ENCODE data around the gene HCFC1.

The HCFC1 gene

DNA sequence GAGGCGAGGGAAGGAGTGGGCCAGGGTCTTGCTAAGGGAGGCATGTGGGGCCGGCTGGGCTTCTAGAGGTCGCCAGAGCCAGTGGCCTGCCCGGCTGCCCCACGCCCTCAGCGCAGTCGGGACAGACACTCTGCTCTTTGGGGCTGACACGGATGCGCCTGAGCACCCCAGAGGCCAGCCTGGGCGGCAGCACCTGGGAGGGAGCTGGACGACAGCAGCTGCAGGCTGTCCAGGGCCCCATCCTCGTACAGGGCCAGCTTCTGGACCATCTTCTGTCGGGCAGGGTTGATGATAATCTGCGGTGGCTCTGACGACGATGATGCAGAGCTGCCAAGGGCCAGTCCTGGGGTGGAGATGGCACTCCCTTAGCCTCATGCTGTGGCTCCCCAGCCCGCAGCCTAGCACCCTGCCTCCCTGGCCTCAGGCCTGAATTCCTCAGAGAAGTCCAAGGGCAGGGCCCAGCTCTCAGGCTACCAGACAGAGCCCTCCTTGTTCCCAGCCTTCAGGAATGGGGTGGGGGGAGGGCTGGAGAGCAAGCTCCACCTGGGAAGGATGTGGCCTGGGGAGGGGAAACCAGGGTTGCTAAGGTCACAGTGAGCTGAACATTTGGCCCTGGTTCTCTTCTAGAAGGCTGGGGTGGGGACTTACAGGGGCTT lies 40.8 kb upstream of the HCFC1 start:
- DNase-seq (ENCODE audit: insufficient read length, low spot score): no peak
- TF ChIP-seq CTCF (IDR thresholded peaks at IDR 0.05; ENCODE audit: insufficient read depth, missing control alignments): no peak
- no peak for FAIRE-seq

GRCh38 chrX:154011376-154012335 lies 40.0 kb upstream of the HCFC1 start:
- no peak for TF ChIP-seq CTCF (IDR thresholded peaks at IDR 0.05; ENCODE audit: insufficient read depth, missing control alignments)
- FAIRE-seq (no peak), DNase-seq (ENCODE audit: insufficient read length, low spot score) (no peak)

DNA sequence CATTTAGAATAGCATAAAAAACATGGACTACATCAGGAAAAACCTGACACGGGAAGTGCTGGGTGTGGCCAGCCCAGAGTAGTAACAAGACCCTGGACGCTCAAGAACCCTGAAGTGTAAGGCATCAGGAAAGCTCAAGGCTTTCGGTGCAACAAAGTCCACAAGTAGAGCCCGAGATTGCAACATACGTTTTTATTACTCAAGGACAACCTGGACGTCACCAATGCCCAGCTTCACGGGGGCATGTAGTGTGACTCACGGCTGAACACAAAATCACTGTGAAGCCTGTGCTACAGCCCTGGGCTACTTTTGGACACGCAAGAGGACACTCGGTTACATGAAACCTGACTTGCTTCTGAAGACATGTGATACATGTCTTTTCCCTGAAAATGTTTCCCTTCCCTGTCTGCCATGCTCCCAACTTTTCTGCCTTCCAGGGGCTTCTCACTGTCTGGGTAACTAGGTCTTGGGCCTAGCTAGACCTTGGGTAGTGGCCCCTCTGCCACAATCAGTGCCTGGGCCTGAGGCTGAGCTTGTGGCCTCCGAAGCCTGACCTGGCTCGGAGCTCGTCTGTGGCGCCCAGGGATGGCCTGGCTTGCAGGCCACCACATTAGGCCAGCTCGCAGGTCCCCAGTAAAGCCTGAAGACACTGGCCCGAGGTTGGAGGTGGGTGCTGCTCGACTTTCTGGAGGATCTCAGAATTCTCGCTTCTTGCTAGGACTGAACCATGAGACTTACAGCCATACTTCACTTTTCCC lies 38.9 kb upstream of the HCFC1 start:
- FAIRE-seq (no peak), DNase-seq (ENCODE audit: insufficient read length, low spot score) (no peak)
- no peak for TF ChIP-seq CTCF (IDR thresholded peaks at IDR 0.05; ENCODE audit: insufficient read depth, missing control alignments)

DNA sequence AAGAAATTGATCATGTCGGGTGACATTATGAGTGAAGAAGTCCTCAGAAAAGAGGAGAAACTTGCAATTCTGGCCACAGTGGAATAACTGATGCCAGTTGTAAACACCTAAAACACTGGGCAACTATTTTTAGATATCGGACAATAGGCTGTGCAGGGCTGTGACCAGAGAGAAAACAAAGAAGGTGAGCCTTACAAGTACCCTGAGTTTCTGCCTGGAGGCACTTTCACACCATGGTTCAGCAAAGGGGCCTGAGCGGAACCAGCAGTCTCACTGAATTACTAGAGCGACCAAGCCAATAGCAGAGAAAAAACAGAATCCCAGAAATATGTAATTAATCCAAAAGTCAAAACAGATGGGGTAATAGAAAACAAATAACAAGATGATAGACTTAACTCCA lies 36.9 kb upstream of the HCFC1 start:
- no peak for DNase-seq (ENCODE audit: insufficient read length, low spot score)
- FAIRE-seq: no peak
- TF ChIP-seq CTCF (IDR thresholded peaks at IDR 0.05; ENCODE audit: insufficient read depth, missing control alignments): no peak

DNA sequence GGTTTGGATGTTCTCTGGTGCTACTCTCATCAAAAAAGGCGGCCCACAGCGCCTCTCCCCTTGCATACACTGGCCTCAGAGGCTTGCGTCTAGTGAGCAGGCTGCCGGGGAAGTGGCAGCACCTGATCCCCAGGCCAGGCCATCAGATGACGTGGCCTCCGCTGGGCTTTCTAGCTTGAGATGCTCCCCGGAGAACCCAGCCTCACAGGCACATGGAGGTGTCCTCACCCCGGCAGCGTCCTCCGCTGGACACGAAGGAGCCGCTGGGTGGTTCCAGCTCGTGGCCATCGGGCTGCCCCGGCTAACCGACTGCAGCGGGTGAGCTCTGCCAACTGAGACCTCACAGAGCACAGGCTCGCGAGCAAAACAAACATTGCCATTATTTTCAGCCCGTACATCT lies 35.3 kb upstream of the HCFC1 start:
- FAIRE-seq (no peak), DNase-seq (ENCODE audit: insufficient read length, low spot score) (no peak)
- TF ChIP-seq CTCF (IDR thresholded peaks at IDR 0.05; ENCODE audit: insufficient read depth, missing control alignments): no peak

- FAIRE-seq (no peak), DNase-seq (ENCODE audit: insufficient read length, low spot score) (no peak)
- TF ChIP-seq CTCF (IDR thresholded peaks at IDR 0.05; ENCODE audit: insufficient read depth, missing control alignments): no peak
Observed at GRCh38 chrX:154004315-154004714, 32.7 kb upstream of the HCFC1 start.
